Dermis blood vessel endothelial cell (primary cell): ENCODE results near the gene SSX4B. TPM values are rescaled to one million over a fixed set of nuclear protein-coding genes. Genes with fewer than 3 reads are reported as not detected.

Experiments used
- total RNA-seq: library from RNA; depleted of rRNA; stranded (reverse); fragments of >200 nt; gene quantifications from 2 replicates; pipeline ENCODE4 v1.2.3, GENCODE V29; 2014

Gene SSX4B
- total RNA-seq, 1 donor from 2014 or later: not detected

Other genes starting within 250 kb of the SSX4B start
- gene SSX5, start 215.2 kb downstream of the SSX4B start, total RNA-seq: not detected in 2 replicates
- gene SSX1, start 156.6 kb downstream of the SSX4B start, total RNA-seq: not detected in 2 replicates
- gene SSX3, start 55.3 kb downstream of the SSX4B start, total RNA-seq: not detected in 2 replicates
- gene SSX4, start 28.4 kb downstream of the SSX4B start, total RNA-seq: not detected in 2 replicates
- 10.6 and 24.2 TPM in 2 replicates for gene SLC38A5, start 58.3 kb upstream of the SSX4B start, total RNA-seq
- 45.1 and 56.7 TPM in 2 replicates for gene FTSJ1, start 64.2 kb upstream of the SSX4B start, total RNA-seq
- gene PORCN, start 97.0 kb upstream of the SSX4B start, total RNA-seq: 4.9 and 7.0 TPM in 2 replicates
- gene EBP, start 109.8 kb upstream of the SSX4B start, total RNA-seq: 118 and 126 TPM in 2 replicates
- gene TBC1D25, start 127.8 kb upstream of the SSX4B start, total RNA-seq: 7.8 and 11.6 TPM in 2 replicates
- 121 and 148 TPM in 2 replicates for gene RBM3, start 162.5 kb upstream of the SSX4B start, total RNA-seq
- 137 and 143 TPM in 2 replicates for gene WDR13, start 185.5 kb upstream of the SSX4B start, total RNA-seq